GM19023 (cell line): ENCODE measurements around the gene TGFBRAP1.

Experiments
- ATAC-seq: cut with Tn5 transposase; IDR thresholded peaks from one replicate; pipeline ENCODE4 v1.9.1; 2021; ENCODE audit warnings: mild to moderate bottlenecking, moderate library complexity; ENCODE audit not compliant: unreplicated experiment

The TGFBRAP1 gene

GRCh38 chr2:105329561-105330495 is at the start of gene TGFBRAP1:
TSS of gene TGFBRAP1 (minus strand) at chr2:105329735. CDS start at chr2:105308301, 21,434 bp downstream.
- peak; percentile 78 for ATAC-seq

- ATAC-seq, result no peak
These were observed 49.4 kb upstream of the TGFBRAP1 start for GRCh38 chr2:105378921-105379383.

- ATAC-seq, result no peak
These were observed 48.8 kb upstream of the TGFBRAP1 start for GRCh38 chr2:105378276-105378840.

- no peak for ATAC-seq
These were observed 48.3 kb upstream of the TGFBRAP1 start for GRCh38 chr2:105377871-105378270.

- ATAC-seq, result no peak
These were observed 47.3 kb upstream of the TGFBRAP1 start for GRCh38 chr2:105376789-105377240.

- no peak for ATAC-seq
These were observed 46.5 kb upstream of the TGFBRAP1 start for GRCh38 chr2:105376010-105376409.

- no peak for ATAC-seq
These were observed 45.5 kb upstream of the TGFBRAP1 start for GRCh38 chr2:105375001-105375561.

- peak; percentile 89 for ATAC-seq
These were observed 44.4 kb upstream of the TGFBRAP1 start for GRCh38 chr2:105373895-105374401.

- peak; percentile 15 for ATAC-seq
These were observed 43.8 kb upstream of the TGFBRAP1 start for GRCh38 chr2:105373344-105373781.

- ATAC-seq, result no peak
These were observed 42.3 kb upstream of the TGFBRAP1 start for GRCh38 chr2:105371810-105372209.

GRCh38 chr2:105371156-105371555 is 41.6 kb upstream of the TGFBRAP1 start:
- ATAC-seq, result no peak

- ATAC-seq, result peak; percentile 84
These were observed 40.5 kb upstream of the TGFBRAP1 start for GRCh38 chr2:105369777-105370690.

GRCh38 chr2:105368759-105369408 is 39.3 kb upstream of the TGFBRAP1 start:
- no peak for ATAC-seq

- ATAC-seq, result no peak
These were observed 35.7 kb upstream of the TGFBRAP1 start for GRCh38 chr2:105365206-105365605.

GRCh38 chr2:105364436-105365139 is 35.1 kb upstream of the TGFBRAP1 start:
- no peak for ATAC-seq

GRCh38 chr2:105362862-105363591 is 33.5 kb upstream of the TGFBRAP1 start:
- no peak for ATAC-seq

GRCh38 chr2:105361102-105361889 is 31.8 kb upstream of the TGFBRAP1 start:
- ATAC-seq, result no peak

- ATAC-seq, result no peak
These were observed 29.1 kb upstream of the TGFBRAP1 start for GRCh38 chr2:105358593-105358992.
